ENCODE results near the gene WDR45B. TPM values are rescaled to one million over a fixed set of nuclear protein-coding genes. Genes with fewer than 3 reads are reported as not detected.

WDR45B gene
- total RNA-seq, 2 experiments from 2014 or later: 49.8 to 54.3 TPM

DNA sequence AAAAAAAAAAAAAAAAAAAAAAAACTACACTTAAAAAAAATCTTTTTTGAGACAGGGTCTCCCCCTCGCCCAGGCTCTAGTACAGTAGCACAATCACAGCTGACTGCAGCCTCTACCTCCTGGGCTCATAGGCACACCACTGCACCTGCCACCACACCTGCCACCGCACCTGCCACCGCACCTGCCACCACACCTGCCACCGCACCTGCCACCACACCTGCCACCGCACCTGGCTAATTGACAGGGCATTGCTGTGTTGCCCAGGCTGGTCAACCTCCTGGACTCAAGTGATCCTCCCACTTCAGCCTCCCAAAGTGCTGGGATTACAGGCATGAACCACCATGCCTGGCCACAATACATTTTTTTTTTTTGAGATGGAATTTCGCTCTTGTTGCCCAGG, 17.6 kb upstream of the WDR45B start:
- no peaks in the 10 kb centered on the region for H3K36me3 ChIP-seq (ENCODE audit: insufficient read depth, low read length)
- H3K4me3 ChIP-seq (ENCODE audit: low read length): no peak overlapping the region
- DNase-seq (no peak), ATAC-seq (ENCODE audit: poor library complexity) (no peak)
- Mint-ChIP-seq H3K36me3 (ENCODE audit: low read depth) (no peaks in the 10 kb centered on the region), H3K27ac (no peak overlapping the region), H3K4me3 (no peak overlapping the region), H3K9me3 (no peaks in the 10 kb centered on the region), H3K27me3 (no peaks in the 10 kb centered on the region), H3K4me1 (ENCODE audit: low read depth) (peaks cover 7% of the 10 kb centered on the region)
- TF ChIP-seq, protein P1, sequence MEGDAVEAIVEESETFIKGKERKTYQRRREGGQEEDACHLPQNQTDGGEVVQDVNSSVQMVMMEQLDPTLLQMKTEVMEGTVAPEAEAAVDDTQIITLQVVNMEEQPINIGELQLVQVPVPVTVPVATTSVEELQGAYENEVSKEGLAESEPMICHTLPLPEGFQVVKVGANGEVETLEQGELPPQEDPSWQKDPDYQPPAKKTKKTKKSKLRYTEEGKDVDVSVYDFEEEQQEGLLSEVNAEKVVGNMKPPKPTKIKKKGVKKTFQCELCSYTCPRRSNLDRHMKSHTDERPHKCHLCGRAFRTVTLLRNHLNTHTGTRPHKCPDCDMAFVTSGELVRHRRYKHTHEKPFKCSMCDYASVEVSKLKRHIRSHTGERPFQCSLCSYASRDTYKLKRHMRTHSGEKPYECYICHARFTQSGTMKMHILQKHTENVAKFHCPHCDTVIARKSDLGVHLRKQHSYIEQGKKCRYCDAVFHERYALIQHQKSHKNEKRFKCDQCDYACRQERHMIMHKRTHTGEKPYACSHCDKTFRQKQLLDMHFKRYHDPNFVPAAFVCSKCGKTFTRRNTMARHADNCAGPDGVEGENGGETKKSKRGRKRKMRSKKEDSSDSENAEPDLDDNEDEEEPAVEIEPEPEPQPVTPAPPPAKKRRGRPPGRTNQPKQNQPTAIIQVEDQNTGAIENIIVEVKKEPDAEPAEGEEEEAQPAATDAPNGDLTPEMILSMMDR (IDR thresholded peaks at IDR 0.05): no peak
- H3K4me1 ChIP-seq (ENCODE audit: insufficient read depth, low read length): peaks cover 5% of the 10 kb centered on the region
- CTCF ChIA-PET: interaction anchor here (0.6 kb wide), 1 partner anchor 96 kb away, joined by 3 read pairs; no protein-coding TSS in a partner anchor
- H3K9me3 ChIP-seq (ENCODE audit: control insufficient read depth in 1 of 2, insufficient read depth in 1 of 2, low read length in 2 of 2): no peaks in the 10 kb centered on the region
- intact Hi-C loops (cut with DNase I, micrococcal nuclease): no loop called here
- no peaks in the 10 kb centered on the region for H3K27me3 ChIP-seq (ENCODE audit: control insufficient read depth in 1 of 2, insufficient read depth in 2 of 2, low read length in 2 of 2)
- POLR2A ChIA-PET: no interaction called here
- no peak overlapping the region for H3K27ac ChIP-seq (ENCODE audit: low read depth in 1 of 2, low read length in 2 of 2)

DNA sequence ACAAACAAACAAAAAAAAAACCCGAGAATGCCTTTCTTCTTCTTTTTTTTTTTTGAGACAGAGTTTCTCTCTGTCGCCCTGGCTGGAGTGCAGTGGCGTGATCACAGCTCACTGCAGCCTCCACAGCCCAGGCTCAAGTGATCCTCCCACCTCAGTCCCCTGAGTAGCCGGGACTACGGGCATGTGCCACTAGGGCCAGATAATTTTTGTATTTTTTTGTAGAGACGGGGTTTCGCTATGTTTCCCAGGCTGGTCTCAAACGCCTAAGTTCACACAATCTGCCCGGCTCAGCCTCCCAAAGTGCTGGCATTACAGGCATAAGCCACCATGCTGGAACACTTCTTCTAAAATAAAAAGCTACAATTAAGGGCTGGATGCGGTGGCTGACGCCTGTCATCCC, 17.0 kb upstream of the WDR45B start:
- H3K9me3 Mint-ChIP-seq: no peaks in the 10 kb centered on the region
- H3K4me1 Mint-ChIP-seq (ENCODE audit: low read depth): peaks cover 6% of the 10 kb centered on the region
- intact Hi-C loops (cut with DNase I, micrococcal nuclease): no loop called here

DNA sequence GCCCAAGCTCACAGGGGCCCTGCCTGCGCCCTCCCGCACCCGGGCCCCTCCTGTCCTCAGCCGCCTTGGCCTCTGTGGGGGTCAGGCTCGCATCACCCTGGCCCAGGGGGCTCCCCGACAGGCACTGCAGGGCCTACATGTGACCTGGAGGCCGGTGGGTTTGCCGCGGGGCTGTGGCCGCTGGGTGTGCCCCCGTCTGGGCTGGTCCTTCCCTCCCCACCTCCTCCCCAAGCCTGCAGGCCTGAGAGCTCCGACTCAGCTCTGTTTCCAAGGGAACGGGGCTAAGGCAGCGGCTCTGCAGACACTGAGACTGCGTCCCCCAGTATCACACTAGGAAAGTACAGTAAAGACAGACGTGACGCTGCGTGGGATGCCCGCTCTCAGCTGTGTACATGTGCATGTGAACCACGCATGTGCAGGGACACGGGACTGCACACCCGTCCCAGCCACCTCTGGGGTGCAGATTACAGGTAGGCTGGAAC, 16.5 kb upstream of the WDR45B start:
- Histone ChIP-seq H3K9me3 (ENCODE audit: control insufficient read depth in 1 of 2, insufficient read depth in 1 of 2, low read length in 2 of 2) (no peaks in the 10 kb centered on the region), H3K36me3 (ENCODE audit: insufficient read depth, low read length) (no peaks in the 10 kb centered on the region), H3K27ac (ENCODE audit: low read depth in 1 of 2, low read length in 2 of 2) (no peak overlapping the region), H3K4me1 (ENCODE audit: insufficient read depth, low read length) (peaks cover 5% of the 10 kb centered on the region), H3K4me3 (ENCODE audit: low read length) (no peak overlapping the region), H3K27me3 (ENCODE audit: control insufficient read depth in 1 of 2, insufficient read depth in 2 of 2, low read length in 2 of 2) (no peaks in the 10 kb centered on the region)
- ChIA-PET POLR2A (no interaction called here), CTCF (no interaction called here)
- no peak for DNase-seq
- peaks cover 3% of the 10 kb centered on the region for H3K36me3 Mint-ChIP-seq (ENCODE audit: low read depth)
- intact Hi-C loops (cut with DNase I, micrococcal nuclease): no loop called here
- no peak for ATAC-seq (ENCODE audit: poor library complexity)
- H3K9me3 Mint-ChIP-seq: no peaks in the 10 kb centered on the region
- peaks cover 6% of the 10 kb centered on the region for H3K4me1 Mint-ChIP-seq (ENCODE audit: low read depth)
- no peak overlapping the region for H3K4me3 Mint-ChIP-seq
- no peak overlapping the region for H3K27ac Mint-ChIP-seq
- no peaks in the 10 kb centered on the region for H3K27me3 Mint-ChIP-seq
- TF ChIP-seq, protein P1 (IDR thresholded peaks at IDR 0.05): no peak

More for the DNA sequence above, 17.0 kb upstream of the WDR45B start:
- Histone ChIP-seq H3K4me1 (ENCODE audit: insufficient read depth, low read length) (peaks cover 5% of the 10 kb centered on the region), H3K9me3 (ENCODE audit: control insufficient read depth in 1 of 2, insufficient read depth in 1 of 2, low read length in 2 of 2) (no peaks in the 10 kb centered on the region), H3K27me3 (ENCODE audit: control insufficient read depth in 1 of 2, insufficient read depth in 2 of 2, low read length in 2 of 2) (no peaks in the 10 kb centered on the region), H3K27ac (ENCODE audit: low read depth in 1 of 2, low read length in 2 of 2) (no peak overlapping the region), H3K36me3 (ENCODE audit: insufficient read depth, low read length) (no peaks in the 10 kb centered on the region), H3K4me3 (ENCODE audit: low read length) (no peak overlapping the region)
- DNase-seq (no peak), ATAC-seq (ENCODE audit: poor library complexity) (no peak)
- H3K4me3 Mint-ChIP-seq: no peak overlapping the region
- ChIA-PET POLR2A (no interaction called here), CTCF (interaction anchor here (0.6 kb wide), 1 partner anchor 97 kb away, joined by 3 read pairs; no protein-coding TSS in a partner anchor)
- no peaks in the 10 kb centered on the region for H3K36me3 Mint-ChIP-seq (ENCODE audit: low read depth)
- no peak overlapping the region for H3K27ac Mint-ChIP-seq
- TF ChIP-seq, protein P1 (IDR thresholded peaks at IDR 0.05): no peak
- no peaks in the 10 kb centered on the region for H3K27me3 Mint-ChIP-seq

Data from CD4-positive, alpha-beta T cell (primary cell).